Tibial nerve (tissue), 4 donors: Measurements from ENCODE around the gene IL1R2. TPM values are rescaled to one million over a fixed set of nuclear protein-coding genes. Genes with fewer than 3 reads are reported as not detected.

Experiments used
- DNase-seq, 2 donors: peaks; one replicate each; pipeline ENCODE4 v3.0.0-alpha.2; 2019; ENCODE audit warnings: low spot score in 2 of 2
- H3K27ac ChIP-seq, 4 donors: fragments of 200-600 bp; sonication (generic) in 3 of 4; one replicate each; pipeline ENCODE4 v1.5.1; 2017 to 2019; ENCODE audit warnings: mild to moderate bottlenecking in 1 of 4
- H3K27me3 ChIP-seq, 2 donors: fragments of 200-600 bp; sonication (generic) in 1 of 2; one replicate each; pipeline versions ENCODE4 v1.5.1 to v1.6.0; 2017 to 2019
- H3K36me3 ChIP-seq, 3 donors: fragments of 200-600 bp; sonication (generic); one replicate each; pipeline ENCODE4 v1.5.1; 2018 to 2019
- H3K4me1 ChIP-seq, 4 donors: fragments of 200-600 bp; sonication (generic) in 3 of 4; one replicate each; pipeline ENCODE4 v1.5.1; 2017 to 2019
- H3K4me3 ChIP-seq, 4 donors: fragments of 200-600 bp; sonication (generic) in 3 of 4; one replicate each; pipeline ENCODE4 v1.5.1; 2017 to 2019; ENCODE audit warnings: mild to moderate bottlenecking in 1 of 4, moderate library complexity in 1 of 4
- H3K9me3 ChIP-seq, 4 donors: fragments of 200-600 bp; sonication (generic) in 3 of 4; one replicate each; pipeline ENCODE4 v1.5.1; 2017 to 2019
- EP300 ChIP-seq, 2 donors: sonication (generic); formaldehyde crosslinking; IDR thresholded peaks; one replicate each; pipeline ENCODE4 v1.6.1; 2017; ENCODE audit warnings: antibody characterized with exemption in 2 of 2, mild to moderate bottlenecking in 1 of 2
- POLR2A ChIP-seq, 2 donors: fragments of 450-650 bp; IDR thresholded peaks; one replicate each; pipeline ENCODE4 v1.6.1; 2017; ENCODE audit warnings: antibody characterized with exemption in 2 of 2, mild to moderate bottlenecking in 2 of 2, moderate library complexity in 2 of 2
- WGBS, 2 donors: methylation state at CpG; one replicate each; pipeline ENCODE4 v1.1.5; 2018; 5-methylcytosine and 5-hydroxymethylcytosine counted together
- total RNA-seq, 4 donors: library from RNA; depleted of rRNA; stranded (reverse); fragments of >200 nt; gene quantifications; one replicate each; pipeline ENCODE4 v1.1.0, GENCODE V29; 2016
- TF ChIP-seq, protein P1 (sequence below), 5 experiments: fragments of 200-600 bp in 3 of 5; fragments of 450-650 bp in 2 of 5; sonication (generic) in 3 of 5; IDR thresholded peaks; one replicate each; pipeline ENCODE4 v1.5.1; 2016 to 2019; ENCODE audit warnings: antibody characterized with exemption in 5 of 5, mild to moderate bottlenecking in 3 of 5, moderate library complexity in 2 of 5

The IL1R2 gene
- total RNA-seq, 4 donors from 2014 or later = 3.6 to 17.7 (median 7.5) TPM

DNA sequence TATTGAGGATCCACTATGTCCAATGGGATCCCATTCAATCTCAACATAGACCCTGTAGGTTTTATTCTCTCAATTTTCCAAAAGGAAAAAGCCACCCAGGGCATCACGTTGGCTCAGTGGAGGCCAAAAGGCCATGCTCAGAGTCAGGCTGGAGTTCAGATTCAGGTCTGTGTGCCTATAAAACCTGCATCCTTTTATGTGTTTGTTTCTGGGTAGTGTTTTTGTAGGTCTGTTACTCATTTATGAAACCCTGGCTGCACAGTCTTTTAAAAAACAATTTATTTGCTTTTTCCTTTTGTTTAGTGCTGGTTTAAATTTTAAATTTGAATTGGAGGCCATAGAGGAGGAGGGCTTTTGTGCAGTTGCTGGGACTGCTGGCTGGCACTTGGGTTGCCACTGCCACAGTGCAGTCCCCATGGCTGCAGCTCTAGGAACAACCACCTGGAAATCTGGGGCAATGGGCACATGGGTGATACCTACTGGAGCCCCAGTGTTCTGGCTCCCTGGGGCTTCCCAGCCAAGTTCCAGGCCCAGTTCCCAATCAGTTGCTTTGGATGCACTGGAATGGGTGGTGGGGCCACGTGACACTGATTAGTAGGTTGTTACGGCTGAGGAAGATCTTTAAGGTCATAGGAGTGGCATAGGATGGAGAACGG lies 31.3 kb downstream of the IL1R2 start:
- H3K27ac ChIP-seq = peak overlapping the region in 1 of 4 donors; percentile 71
- no peaks in the 10 kb centered on the region for H3K9me3 ChIP-seq
- no peak for TF ChIP-seq POLR2A (IDR thresholded peaks at IDR 0.05)
- TF ChIP-seq, protein P1, sequence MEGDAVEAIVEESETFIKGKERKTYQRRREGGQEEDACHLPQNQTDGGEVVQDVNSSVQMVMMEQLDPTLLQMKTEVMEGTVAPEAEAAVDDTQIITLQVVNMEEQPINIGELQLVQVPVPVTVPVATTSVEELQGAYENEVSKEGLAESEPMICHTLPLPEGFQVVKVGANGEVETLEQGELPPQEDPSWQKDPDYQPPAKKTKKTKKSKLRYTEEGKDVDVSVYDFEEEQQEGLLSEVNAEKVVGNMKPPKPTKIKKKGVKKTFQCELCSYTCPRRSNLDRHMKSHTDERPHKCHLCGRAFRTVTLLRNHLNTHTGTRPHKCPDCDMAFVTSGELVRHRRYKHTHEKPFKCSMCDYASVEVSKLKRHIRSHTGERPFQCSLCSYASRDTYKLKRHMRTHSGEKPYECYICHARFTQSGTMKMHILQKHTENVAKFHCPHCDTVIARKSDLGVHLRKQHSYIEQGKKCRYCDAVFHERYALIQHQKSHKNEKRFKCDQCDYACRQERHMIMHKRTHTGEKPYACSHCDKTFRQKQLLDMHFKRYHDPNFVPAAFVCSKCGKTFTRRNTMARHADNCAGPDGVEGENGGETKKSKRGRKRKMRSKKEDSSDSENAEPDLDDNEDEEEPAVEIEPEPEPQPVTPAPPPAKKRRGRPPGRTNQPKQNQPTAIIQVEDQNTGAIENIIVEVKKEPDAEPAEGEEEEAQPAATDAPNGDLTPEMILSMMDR (IDR thresholded peaks at IDR 0.05) = no peak
- WGBS, 2 donors = 92 to 95% methylated on average over 4 of the region's 4 CpGs
- peaks cover 0 to 53% (median 0%) of the 10 kb centered on the region in 4 donors for H3K4me1 ChIP-seq
- H3K4me3 ChIP-seq = no peak overlapping the region
- DNase-seq = no peak
- H3K36me3 ChIP-seq = no peaks in the 10 kb centered on the region
- H3K27me3 ChIP-seq = no peaks in the 10 kb centered on the region

DNA sequence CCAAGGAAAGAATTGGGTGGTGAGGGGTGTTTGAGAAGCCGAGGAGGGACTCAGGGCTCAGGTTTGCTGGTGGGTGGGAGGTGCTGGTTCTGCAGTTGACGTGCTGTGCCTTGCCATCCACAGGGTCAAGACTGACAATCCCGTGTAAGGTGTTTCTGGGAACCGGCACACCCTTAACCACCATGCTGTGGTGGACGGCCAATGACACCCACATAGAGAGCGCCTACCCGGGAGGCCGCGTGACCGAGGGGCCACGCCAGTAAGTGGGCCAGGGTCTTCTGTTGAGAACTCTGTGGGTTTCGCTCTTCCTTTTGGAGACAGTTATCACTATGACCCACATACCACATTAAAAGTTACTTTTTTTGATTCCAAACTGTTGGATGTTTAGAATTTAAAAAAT lies 32.6 kb downstream of the IL1R2 start:
- no peak for DNase-seq
- H3K4me3 ChIP-seq = no peak overlapping the region
- no peaks in the 10 kb centered on the region for H3K27me3 ChIP-seq
- 92 to 94% methylated on average over 12 of the region's 12 CpGs for WGBS, 2 donors
- no peak for TF ChIP-seq POLR2A (IDR thresholded peaks at IDR 0.05)
- TF ChIP-seq, protein P1 (IDR thresholded peaks at IDR 0.05) = no peak
- TF ChIP-seq EP300 (IDR thresholded peaks at IDR 0.05) = no peak
- H3K4me1 ChIP-seq = peaks cover 0 to 54% (median 0%) of the 10 kb centered on the region in 4 donors
- peak overlapping the region in 2 of 4 donors; percentile 22 to 43 for H3K27ac ChIP-seq
- no peaks in the 10 kb centered on the region for H3K36me3 ChIP-seq
- no peaks in the 10 kb centered on the region for H3K9me3 ChIP-seq

DNA sequence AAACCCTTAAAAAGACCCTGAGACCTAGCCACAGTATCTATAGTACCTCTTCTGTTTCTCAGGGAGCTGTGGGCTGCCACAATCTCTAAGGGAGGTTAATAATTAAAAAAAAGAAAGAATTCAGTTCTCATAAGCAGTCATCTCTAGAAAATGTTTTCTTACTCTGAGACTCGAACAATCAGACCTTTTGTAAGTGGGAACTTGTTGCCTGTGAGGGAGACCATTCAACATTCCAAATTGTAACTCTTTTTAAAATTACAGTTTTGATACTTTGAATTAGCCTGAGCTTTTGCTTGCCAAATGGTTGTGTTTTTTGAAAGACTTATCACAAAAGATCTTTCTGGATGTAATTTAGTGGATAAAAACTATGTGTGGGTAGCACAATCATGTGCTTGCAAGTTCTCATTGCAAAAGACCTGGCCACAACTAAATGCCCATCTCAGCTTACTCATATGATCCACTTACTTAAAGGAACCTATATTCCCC lies 33.3 kb downstream of the IL1R2 start:
- Histone ChIP-seq H3K36me3 (no peaks in the 10 kb centered on the region), H3K4me1 (peaks cover 0 to 54% (median 0%) of the 10 kb centered on the region in 4 donors), H3K27ac (peak overlapping the region in 2 of 4 donors; percentile 53 to 71), H3K4me3 (no peak overlapping the region), H3K9me3 (no peaks in the 10 kb centered on the region), H3K27me3 (no peaks in the 10 kb centered on the region)
- no peak for DNase-seq
- 26 to 35% methylated on average over 1 of the region's 1 CpG for WGBS, 2 donors
- no peak for TF ChIP-seq POLR2A (IDR thresholded peaks at IDR 0.05)
- TF ChIP-seq EP300 (IDR thresholded peaks at IDR 0.05) = peak in 1 of 2 donors; percentile 50

DNA sequence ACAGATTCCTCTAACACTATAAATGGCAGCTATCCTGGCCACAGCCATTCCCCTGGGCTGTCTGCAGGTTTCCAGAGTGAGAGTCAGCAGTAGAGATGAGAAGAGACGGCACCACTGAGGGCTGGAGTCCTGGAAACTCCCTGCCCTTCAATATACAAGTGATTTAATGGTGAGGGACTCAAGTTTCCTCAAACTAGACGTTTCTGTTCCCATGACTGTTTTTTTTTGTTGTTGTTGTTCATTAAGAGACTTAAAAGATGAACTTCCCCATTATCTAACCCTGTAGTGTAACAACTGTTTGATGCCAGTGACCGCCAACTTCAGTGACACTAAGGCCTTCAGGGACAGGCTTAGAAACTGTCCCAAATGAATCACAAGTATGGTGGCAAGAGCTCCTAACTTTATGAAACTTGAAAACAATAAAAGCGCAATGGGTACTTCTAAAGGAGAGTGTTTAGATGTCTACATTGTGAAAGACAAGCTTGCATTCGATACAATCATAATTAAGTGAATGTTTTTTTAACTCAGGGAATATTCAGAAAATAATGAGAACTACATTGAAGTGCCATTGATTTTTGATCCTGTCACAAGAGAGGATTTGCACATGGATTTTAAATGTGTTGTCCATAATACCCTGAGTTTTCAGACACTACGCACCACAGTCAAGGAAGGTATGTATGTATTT lies 34.0 kb downstream of the IL1R2 start:
- no peak for DNase-seq
- Histone ChIP-seq H3K36me3 (no peaks in the 10 kb centered on the region), H3K27me3 (no peaks in the 10 kb centered on the region), H3K9me3 (no peaks in the 10 kb centered on the region), H3K4me1 (peaks cover 0 to 48% (median 0%) of the 10 kb centered on the region in 4 donors), H3K4me3 (no peak overlapping the region), H3K27ac (peak overlapping the region in 2 of 4 donors; percentile 53 to 71)
- WGBS, 2 donors = 79% methylated on average over 6 of the region's 6 CpGs
- TF ChIP-seq EP300 (IDR thresholded peaks at IDR 0.05) = no peak
- TF ChIP-seq, protein P1 (IDR thresholded peaks at IDR 0.05) = no peak
- TF ChIP-seq POLR2A (IDR thresholded peaks at IDR 0.05) = no peak

DNA sequence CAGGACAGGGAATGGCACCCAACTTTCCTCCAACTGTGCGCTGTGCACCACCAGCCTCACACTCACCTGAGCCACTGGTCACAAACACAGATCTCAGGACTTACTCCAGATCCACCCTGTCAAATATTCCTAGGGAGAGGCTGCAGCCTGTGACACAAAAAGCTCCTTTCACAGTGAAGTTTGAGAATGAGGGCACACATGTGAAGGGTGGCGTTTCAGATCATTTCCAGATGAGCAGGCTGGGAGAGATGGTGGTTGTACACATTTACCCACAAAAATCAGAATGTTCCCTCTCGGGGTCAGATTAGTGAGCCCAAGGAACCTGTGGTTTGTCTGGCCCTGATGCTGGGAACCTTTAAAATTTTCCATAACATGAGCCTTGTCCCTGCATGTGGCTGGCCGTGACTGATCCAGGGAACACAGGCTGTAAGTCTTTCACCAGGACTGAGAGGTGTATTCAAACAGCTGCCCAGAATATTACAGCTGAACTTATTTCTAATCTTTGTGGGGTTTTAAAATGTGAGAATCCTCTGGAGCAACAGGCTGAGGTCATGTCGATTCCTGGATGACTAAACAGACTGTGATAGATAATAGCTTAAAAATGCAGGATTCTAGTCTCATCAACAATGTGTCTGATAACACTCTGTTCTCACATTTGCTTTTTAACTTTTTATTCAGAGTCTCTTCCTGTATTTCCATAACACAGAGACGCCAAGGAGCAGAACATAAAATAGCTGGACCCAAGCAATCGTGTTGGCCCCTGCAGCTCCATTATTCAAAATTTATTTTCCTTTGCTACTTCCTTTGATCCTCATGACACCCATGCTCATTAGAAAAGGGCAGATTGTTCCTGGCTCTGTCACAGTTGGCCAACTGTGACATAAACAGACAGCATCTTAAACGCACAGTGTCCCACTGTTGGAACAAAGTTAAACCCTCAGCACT lies 35.5 kb downstream of the IL1R2 start:
- H3K4me1 ChIP-seq = peaks cover 0 to 35% (median under 1%) of the 10 kb centered on the region in 4 donors
- H3K9me3 ChIP-seq = no peaks in the 10 kb centered on the region
- TF ChIP-seq EP300 (IDR thresholded peaks at IDR 0.05) (peak in 1 of 2 donors; percentile 61), POLR2A (IDR thresholded peaks at IDR 0.05) (no peak)
- TF ChIP-seq, protein P1 (IDR thresholded peaks at IDR 0.05) = no peak
- peak overlapping the region; percentile 25 to 77 (median 32) for H3K27ac ChIP-seq
- H3K36me3 ChIP-seq = no peaks in the 10 kb centered on the region
- no peak for DNase-seq
- 38% methylated on average over 8 of the region's 8 CpGs for WGBS, 2 donors
- no peaks in the 10 kb centered on the region for H3K27me3 ChIP-seq
- no peak overlapping the region for H3K4me3 ChIP-seq
